Stimulated activated CD8-positive, alpha-beta memory T cell treated with anti-CD3 and anti-CD28 coated beads, Interleukin-12 subunit alpha, Interleukin-12 subunit beta, amount 100 ng/mL, for 4 hours (primary cell): ENCODE results near the gene GPR146.
"Not testable (repeated sequence)": the region's sequence is repeated elsewhere in the genome, so short reads cannot be mapped to it uniquely, and the experiment has no call there.

Source experiments
- DNase-seq: peaks from one replicate; pipeline ENCODE4 v3.0.0-alpha.2; 2020; ENCODE audit warnings: low read depth

GPR146 gene

DNA sequence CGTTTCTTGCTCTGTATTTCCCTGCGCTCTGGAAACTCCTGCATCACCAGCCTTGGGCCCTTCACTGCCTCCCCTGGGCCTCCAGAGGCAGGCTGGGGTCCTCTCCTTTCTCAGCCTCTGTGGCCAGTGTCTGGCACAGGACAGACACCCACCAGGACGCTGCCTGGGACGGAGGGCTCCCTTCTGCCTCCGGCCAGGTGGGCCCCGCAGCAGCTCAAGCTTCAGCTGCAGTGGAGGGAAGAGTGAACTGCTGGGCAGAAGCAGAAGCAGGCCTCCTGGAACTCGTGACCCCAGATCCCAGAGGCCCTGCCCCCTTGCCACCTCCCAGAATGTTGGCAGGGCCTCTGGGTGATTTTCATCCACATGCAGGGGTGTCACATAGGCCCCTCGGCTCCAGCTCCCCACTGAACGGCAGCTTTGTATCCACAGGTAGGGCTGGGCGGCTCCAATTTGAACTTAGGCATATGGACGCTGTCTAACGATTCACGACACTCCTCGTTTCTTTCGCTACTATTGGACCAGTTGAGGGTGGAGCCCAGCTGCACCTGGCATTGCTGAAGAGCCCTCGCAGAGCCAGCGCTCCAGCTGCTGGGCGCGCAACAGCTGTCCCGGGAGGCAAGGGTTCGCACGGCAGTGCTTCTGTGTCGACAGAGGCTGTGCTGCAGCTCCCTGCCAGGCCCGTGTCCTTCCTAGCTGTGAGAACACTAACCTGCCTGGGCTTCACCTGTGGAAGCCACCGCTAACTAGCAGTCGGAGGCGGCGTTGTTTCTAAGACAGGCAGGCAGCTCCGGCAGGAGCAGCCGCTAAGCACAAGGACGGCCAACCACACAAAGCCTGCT, 18.4 kb upstream of the GPR146 start:
- DNase-seq = no peak

DNA sequence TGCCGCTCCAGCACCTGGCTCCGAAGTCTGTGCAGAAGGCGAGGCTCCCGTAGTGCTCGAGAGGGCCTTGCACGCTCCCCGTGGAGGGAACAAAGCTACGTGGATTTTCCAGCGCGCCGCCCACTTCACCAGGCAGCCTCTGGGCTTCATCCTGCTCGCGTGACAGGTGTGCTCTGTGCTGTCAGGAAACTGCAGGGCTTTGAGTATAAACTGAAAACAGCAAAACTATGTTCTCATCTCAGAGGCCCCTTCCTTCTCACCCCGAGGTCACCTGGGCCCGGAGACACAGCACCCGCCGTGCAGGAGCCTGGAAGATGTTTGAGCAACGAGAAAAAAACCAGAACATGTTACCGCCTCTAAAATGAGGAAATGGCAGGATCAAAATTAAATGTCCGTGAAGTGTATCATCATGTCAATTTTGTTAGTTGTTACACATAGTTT, 17.6 kb upstream of the GPR146 start:
- no peak for DNase-seq

DNA sequence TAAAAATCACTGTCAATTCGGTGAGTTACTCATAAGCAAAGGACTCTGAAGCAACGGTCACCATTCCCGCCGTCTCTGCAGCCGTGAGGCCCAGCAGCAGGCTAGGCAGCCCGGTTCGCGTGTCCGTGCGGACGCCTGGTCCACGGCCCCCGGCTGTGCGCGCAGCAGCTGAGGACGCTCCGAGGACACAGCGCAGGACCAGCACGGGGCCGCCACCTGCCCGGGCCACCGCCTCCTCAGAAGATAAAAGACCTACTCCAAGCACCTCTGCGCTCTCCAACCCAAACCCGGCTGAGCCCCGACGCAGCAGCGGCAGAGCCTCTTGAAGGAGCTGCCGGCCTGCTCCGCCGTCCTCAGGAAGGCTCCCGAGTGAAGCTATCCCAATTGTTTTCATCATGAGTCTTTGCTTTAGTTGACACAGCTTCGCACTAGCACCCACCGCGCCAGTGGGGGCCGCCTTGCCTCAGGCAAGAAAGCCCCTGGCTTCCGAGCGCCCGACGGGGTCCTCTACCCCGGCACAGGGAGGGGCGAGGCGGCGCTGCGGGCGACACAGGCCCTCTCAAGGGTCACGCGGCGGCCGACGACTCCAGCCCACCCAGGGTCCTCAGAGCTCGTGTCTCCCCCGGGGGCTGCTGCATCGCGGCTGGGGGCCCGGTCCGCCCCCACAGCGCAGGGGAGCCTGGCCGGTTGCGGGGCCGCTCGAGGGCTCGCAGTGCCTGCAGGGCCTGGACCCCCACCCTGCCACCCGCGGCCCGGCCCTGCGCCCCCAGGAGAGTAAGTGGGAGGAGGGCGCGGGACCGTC, 16.9 kb upstream of the GPR146 start:
- no peak for DNase-seq

DNA sequence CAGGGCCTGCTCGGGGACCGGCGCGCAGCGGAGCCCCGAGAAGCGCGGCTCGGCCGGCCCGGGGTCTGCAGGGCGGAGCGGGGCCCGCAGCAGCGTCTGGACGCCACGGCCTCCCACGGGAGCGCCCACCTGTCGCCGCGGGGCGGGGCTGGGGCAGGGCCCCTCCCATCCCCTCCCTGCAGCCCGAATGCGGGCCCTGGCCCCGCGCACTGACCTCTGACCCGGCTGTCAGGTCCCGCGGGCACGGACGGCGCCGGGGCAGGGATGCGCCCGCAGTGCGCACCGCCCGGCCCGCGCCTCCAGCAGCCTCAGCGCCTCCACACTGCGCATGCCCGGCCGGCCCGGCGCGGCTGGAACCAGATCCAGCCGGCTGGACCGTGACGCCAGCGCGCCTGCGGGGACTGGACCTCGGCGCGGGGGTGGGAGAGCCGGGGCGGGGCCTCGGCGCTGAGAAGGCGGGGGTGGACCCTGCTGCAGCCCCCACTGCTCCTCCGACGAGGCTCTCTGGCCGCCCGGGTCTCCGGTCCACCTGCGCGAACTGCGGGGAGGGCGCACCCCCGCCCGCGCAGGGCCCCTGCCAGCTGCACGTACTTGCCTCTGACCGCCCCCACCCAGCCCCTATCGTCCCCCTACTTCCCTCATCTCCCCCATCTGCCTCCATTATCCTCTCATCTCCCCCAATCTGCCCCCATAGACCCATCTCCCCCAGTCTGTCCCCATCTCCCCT, 16.1 kb upstream of the GPR146 start:
- DNase-seq = peak; percentile 68

DNA sequence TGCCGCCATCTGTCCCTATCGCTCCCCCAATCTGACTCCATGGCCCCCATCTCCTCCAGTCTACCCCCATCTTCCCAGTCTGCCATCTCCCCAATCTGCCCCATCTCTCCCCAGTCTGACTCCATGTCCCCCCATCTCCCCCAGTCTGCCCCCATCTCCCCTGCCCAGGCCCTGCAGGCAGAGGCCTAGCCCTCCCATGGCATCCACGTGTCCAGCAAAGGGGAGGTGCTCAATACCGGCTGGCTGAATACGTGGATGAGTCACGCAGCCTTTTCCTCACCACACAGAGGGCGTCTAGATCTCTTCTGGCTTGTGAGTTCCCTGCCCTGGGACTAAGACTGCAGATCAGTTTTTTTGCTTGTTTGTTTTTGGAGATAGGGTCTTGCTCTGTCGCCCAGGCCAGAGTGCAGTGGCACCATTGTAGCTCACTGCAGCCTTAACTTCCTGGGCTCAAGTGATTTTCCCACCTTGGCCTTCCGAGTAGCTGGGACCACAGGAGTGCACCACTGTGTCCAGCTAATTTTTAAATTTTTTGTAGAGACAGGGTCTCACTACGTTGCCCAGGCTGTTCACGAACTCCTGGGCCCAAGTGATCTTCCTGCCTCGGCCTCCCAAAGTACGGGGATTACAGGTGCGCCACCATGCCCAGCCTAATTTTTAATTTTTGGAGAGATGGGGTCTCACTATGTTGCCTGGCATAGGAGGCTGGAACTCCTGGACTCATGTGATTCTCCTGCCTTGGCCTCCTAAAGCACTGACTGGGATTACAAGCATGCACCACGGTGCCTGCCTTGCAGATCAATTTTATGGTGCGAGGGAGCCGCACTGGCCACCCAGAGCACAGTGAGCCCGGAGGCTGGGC, 15.3 kb upstream of the GPR146 start:
- peak; percentile 30 for DNase-seq

DNA sequence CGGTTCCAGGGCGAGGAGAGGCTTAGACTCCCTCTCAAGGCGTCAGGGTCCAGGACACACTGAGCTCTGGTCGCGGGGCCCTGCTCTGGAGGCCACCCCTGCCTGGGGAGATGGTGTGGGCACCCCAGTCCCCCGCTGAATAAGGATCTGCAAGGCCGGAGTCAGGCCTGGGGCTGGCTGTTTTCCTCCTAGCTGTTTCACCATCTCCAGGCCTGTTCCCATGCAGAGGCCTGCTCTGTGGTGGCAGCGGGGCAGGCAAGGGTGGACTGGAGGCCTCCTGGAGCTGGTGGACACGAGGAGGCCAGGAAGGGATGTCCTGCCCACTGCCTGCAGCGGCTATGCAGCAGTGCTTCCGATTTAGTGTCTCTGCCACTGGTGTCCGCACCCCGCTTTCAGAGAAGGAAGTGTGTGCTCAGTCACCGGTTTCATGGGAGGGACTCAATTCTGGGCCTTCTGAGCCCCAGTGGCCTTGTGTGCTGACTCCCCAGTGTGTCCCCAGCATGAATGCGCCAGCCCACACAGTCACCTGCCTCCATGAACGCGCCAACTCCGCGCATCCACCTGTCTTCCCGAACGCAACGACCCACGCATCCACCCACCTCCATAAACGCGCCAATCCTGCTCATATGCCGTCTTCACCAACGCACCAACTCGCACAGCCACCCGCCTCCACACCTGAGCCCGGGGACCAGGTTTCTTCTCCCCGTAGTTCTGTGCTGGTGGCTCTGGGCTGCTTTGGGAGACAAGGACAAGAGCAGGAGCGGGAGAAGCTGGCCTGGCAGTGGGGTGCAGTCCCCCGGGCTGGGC, 14.5 kb upstream of the GPR146 start:
- DNase-seq = no peak

DNA sequence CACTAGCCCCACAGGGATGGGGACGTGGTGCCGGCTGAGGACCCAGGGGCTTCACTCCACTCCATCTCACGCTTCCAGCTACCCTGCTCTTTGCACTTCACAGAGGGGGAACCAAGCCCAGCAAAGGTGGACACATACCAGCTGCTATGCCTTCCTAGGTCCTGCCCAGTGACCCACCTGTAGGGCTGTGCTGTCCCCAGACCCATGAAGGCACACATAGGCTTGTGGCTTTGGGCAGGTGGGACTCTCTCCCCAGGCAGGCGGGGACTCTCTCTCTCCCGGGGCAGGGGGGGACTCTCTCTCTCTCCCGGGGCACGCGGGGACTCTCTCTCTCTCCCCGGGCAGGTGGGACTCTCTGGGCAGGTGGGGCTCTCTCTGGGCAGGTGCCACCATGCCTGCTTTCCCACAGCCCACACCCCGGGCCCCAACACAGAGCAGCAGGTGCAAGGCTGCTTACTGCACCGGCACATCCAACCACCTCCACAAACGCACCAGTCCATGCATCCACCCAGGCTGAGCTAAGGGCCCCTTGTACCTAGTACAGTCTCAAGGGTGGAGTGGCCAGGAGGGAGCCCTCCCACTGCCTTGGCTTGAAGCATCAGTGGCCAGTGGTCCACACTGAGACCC, 13.8 kb upstream of the GPR146 start:
- no peak for DNase-seq

DNA sequence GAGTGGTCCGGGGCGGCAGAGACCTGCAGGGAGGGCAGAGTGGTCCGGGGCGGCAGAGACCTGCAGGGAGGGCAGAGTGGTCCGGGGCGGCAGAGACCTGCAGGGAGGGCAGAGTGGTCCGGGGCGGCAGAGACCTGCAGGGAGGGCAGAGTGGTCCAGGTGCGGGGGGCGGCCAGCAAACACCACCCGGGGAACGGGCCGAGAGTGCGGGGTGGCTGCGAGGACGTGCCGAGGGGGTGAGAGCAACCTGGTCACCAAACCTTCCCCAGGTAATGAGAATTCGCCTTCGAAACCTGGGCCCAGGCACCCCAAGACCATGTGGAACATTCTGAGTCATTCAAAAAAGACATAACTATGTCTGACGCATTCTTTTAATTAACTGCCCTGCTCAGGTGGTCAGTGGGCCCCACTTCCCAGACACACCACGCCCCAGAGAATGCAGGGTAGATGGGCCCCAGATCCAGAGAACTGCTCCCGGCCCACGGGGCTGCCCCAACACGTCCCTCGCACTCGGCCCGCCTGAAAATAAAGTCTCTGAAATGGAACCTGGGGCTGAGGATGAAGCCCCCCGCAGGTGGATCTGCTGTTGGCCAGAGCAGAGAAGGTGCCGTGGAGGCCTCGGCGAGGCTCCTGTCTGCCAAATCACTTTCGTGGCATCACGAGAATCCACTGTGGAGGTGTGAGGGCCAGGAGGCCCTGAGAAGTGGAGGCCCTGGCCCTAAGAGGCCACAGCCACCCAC, 12.5 kb upstream of the GPR146 start:
- DNase-seq = no peak

DNA sequence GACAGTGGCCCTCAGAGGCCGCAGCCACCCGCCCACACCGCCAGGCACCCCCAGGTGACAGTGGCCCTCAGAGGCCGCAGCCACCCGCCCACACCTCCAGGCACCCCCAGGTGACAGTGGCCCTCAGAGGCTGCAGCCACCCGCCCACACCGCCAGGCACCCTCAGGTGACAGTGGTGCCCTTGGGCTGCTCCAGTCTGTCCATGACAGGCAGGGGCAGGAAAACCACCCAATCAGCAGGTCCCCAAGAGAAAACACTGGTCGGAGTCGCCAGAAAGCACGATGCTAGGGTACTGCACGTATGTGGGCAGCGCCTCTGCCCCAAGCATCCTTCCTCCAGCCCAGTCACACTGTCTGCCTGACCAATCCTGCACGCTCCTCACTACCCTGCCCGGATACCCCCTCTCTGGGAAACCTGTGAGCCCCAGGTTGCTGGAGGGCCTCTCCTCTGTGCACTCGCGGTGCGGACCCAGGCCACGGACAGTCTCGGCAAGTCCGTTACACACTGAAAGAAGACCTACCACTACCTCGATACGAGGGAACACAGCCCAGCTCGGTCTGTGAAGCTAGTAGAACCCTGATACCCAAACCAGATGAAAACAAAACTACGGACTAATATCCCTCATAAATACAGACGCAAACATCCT, 11.7 kb upstream of the GPR146 start:
- DNase-seq = no peak

DNA sequence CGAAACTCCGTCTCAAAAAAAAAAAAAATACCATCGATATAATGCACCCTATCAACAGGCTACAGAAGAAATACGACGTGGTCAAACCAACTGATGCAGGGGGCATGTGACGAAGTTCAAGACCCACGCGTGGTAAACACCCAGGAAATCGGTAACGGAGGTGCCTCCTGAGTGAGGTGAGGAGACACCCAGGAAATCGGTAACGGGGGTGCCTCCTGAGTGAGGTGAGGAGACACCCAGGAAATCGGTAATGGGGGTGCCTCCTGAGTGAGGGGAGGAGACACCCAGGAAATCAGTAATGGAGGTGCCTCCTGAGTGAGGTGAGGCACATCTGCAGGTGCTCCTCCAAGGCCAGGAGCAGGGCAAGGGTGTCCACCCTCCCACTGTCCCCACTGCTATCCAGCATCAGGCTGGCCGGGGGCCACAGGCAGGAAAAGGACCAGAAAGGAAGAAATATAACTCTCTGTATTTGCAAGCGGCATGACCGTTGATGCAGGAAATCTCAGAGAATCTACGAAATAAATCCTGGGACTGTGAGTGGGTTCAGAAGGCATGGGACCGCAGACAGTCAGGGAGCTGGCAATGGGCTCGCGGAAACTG, 10.7 kb upstream of the GPR146 start:
- no peak for DNase-seq

DNA sequence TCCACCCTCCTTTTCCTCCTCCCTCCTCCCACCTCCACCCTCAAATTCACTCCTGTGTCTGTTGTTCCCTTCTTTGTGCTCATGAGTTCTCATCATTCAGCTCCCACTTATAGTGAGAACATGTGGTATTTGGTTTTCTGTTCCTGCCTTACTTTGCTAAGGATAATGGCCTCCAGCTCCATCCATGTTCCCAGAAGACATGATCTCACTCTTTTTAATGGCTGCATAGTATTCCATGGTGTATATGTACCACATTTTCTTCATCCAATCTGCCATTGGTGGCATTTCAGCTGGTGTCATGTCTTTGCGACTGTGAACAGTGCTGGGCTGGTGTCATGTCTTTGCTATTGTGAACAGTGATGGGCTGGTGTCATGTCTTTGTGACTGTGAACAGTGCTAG, 9.6 kb upstream of the GPR146 start:
- not testable (repeated sequence) for DNase-seq

DNA sequence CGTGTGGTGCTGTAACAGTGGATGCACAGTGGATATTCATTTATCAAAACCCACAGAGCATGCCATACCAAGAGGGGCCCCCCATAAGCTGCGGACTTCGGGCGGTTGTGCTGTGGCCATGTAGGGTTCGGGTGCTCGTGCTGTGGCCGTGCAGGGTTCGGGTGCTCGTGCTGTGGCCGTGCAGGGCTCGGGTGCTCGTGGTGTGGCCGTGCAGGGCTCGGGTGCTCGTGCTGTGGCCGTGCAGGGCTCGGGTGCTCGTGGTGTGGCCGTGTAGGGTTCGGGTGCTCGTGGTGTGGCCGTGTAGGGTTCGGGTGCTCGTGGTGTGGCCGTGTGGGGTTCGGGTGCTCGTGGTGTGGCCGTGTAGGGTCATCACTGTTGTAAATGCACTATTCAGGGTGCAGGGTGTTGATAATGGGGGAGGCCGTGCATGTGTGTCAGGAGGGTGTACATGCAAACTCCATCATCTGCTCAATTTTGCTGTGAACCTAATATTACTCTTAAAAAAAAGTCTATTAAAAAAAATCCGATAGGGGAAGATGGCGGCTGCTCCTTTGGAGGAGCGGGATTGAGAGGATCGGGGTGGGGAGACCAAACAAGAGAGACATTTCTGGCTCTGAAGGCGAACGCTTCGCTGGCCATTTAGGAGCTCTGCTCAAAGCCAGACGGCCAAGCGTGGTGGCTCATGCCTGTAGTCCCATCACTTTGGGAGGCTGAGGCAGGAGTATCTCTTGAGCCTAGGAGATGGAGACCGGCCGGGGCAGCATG, 8.0 kb upstream of the GPR146 start:
- DNase-seq = not testable (repeated sequence)

DNA sequence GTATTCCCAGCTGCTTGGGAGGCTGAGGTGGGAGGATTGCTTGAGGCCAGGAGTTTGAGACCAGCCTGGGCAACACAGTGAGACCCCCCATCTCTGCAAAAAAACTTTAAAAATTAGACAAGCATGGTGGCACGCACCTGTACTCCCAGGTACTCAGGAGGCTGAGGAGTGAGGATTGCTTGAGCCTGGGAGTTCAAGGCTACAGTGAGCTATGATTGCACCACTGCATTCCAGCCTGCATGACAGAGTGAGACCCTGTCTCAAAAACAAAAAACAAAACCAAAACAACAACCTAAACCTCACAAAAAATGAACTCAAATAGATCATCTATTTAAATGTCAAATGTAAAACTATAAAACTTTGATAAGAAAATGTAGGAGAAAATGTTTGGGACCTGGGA, 4.1 kb upstream of the GPR146 start:
- not testable (repeated sequence) for DNase-seq

DNA sequence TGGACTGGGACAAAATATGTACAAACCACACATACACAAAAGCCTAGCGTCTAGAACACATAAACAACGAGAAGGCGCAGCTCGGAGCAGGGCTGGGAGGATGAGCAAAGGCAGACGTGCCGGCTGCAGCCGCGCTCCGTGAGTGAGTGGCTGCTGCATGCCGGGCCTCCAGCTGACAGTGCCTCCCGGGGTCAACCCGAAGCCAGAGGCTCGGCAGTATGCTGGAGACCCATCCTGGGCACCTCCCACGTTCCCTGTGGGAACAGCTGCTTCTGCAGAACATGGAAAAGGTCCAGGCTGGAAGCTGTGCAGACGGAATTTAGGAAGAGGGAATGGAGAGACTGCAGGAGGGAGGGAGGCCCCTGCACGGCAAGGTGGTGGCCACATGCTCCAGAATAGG, 3.6 kb upstream of the GPR146 start:
- DNase-seq = no peak

DNA sequence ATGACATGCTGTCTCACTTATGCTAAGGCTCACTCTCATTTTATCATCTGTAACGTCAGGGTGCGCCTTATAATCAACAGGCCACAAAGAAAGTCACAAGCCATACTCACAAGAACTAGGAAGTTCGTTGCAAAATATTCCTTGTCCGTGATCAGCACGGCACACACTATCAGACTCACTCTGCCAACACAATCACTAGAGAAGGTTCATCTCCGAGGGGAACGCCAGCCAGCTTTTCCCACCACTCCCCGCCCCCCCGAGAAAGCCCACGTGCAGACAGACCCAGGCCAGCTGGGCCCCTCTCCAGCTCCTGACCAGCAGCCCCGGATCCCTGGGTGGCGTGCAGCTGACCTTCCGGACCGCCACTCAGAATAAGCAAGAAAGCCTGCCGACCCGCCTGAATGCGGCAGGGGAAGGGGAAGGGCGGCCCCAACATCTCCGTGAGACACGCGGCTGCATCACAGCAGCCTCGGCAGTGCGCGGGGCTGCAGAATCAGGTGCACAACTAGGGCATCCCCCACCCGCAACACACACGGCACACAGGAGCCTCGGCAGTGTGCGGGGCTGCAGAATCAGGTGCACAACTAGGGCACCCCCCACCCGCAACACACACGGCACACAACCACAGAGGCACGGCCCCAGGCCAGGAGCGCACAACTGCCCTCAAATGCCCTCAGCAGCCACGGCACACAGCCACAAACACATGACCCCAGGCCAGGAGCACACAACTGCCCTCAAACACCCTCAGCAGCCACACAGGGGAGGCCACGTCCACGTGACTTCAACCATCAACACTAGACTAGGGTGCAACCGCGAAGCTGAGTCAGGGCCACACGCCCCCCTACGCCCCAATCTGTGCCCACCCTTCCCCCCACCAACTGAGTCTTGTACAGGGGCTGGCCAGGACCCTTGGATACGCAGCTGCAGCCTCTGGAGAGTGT, 2.5 kb upstream of the GPR146 start:
- DNase-seq = no peak

DNA sequence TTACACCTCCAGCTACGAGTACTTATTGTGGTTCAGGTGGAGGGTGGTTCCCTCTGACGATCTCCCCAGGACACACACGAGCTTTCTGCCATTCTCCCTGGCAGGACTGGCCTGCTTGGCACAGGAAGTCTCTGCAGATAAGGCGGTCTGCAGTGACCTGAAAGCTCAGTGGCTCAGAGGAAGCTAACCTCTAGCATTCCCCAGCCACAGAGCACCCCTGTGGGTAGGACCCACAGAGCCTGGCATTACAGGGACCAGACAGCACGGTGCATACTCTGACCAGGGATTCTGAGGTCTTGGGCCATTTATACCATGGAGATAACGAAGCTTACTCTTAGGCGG, 1.9 kb upstream of the GPR146 start:
- no peak for DNase-seq
